SU-DHL-6 (cell line): Measurements from ENCODE around the gene MFAP5.

ENCODE experiments used
- EZH2phosphoT487 ChIP-seq: fragments of 200-600 bp; sonication (generic), shearing (Covaris generic); conservative IDR thresholded peaks from 2 replicates; pipeline ENCODE4 v1.6.1; 2018; ENCODE audit warnings: mild to moderate bottlenecking, antibody characterized with exemption, low read length, moderate library complexity, mixed read lengths
- TF ChIP-seq, protein P1 (sequence below): fragments of 200-600 bp; sonication (generic); IDR thresholded peaks from one replicate; pipeline ENCODE4 v1.5.1; 2017; ENCODE audit warnings: antibody characterized with exemption, mild to moderate bottlenecking, low read length, moderate library complexity; ENCODE audit not compliant: insufficient read depth, poor library complexity, severe bottlenecking

DNA sequence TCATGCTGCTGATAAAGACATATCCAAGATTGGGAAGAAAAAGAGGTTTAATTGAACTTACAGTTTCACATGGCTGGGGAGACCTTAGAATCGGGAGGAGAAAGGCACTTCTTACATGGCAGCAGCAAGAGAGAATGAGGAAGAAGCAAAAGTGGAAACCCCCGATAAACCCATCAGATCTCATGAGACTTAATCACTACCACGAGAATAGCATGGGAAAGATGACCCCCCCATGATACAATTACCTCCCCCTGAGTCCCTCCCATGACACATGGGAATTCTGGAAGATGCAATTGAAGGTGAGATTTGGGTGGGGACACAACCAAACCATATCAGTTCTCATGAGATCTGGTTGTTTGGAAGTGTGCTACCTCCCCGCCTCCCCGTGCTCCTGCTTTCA lies 9.8 kb upstream of the MFAP5 start:
- TF ChIP-seq, protein P1, sequence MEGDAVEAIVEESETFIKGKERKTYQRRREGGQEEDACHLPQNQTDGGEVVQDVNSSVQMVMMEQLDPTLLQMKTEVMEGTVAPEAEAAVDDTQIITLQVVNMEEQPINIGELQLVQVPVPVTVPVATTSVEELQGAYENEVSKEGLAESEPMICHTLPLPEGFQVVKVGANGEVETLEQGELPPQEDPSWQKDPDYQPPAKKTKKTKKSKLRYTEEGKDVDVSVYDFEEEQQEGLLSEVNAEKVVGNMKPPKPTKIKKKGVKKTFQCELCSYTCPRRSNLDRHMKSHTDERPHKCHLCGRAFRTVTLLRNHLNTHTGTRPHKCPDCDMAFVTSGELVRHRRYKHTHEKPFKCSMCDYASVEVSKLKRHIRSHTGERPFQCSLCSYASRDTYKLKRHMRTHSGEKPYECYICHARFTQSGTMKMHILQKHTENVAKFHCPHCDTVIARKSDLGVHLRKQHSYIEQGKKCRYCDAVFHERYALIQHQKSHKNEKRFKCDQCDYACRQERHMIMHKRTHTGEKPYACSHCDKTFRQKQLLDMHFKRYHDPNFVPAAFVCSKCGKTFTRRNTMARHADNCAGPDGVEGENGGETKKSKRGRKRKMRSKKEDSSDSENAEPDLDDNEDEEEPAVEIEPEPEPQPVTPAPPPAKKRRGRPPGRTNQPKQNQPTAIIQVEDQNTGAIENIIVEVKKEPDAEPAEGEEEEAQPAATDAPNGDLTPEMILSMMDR = no peak
- no peak for TF ChIP-seq EZH2phosphoT487
